ENCODE data around the gene MAP1A. TPM values are rescaled to one million over a fixed set of nuclear protein-coding genes. Genes with fewer than 3 reads are reported as not detected.

Gene MAP1A
- total RNA-seq, 4 donors from 2014 or later, result 28.9 to 59.1 (median 35.1) TPM

DNA sequence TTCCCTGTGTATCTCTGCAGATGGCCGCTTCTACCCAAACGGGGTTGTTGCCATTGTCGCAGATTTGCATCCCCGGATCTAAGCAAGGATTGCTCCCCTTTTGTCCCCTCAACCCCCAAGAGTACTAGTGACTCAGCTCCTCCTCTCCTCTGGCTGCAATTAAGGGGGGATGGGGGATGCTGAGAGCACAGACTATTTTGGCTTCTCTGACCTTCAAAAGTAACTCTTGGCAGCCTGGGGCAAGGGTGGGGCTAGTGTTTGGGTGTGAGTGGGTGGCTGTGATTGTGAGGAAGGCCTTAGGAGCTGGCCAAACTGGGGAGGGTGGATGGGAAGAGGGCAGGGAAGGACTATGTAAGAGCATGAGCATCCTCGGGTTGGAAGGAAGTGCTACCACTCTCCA lies 1.2 kb upstream of the MAP1A start:
- Histone ChIP-seq H3K4me3 (peak overlapping the region in 1 of 2 donors; percentile 60), H3K4me1 (peaks cover 4 to 71% (median 30%) of the 10 kb centered on the region in 3 donors), H3K27ac (peak overlapping the region; percentile 48 to 90 (median 86)), H3K36me3 (peaks cover 0 to 15% of the 10 kb centered on the region in 2 donors), H3K27me3 (no peaks in the 10 kb centered on the region), H3K9me3 (no peaks in the 10 kb centered on the region)
- ATAC-seq, result peak; percentile 42
- peak; percentile 57 for TF ChIP-seq POLR2AphosphoS5 (IDR thresholded peaks at IDR 0.05)
- no peak for TF ChIP-seq EP300 (IDR thresholded peaks at IDR 0.05)
- TF ChIP-seq, protein P1, sequence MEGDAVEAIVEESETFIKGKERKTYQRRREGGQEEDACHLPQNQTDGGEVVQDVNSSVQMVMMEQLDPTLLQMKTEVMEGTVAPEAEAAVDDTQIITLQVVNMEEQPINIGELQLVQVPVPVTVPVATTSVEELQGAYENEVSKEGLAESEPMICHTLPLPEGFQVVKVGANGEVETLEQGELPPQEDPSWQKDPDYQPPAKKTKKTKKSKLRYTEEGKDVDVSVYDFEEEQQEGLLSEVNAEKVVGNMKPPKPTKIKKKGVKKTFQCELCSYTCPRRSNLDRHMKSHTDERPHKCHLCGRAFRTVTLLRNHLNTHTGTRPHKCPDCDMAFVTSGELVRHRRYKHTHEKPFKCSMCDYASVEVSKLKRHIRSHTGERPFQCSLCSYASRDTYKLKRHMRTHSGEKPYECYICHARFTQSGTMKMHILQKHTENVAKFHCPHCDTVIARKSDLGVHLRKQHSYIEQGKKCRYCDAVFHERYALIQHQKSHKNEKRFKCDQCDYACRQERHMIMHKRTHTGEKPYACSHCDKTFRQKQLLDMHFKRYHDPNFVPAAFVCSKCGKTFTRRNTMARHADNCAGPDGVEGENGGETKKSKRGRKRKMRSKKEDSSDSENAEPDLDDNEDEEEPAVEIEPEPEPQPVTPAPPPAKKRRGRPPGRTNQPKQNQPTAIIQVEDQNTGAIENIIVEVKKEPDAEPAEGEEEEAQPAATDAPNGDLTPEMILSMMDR (IDR thresholded peaks at IDR 0.05), result no peak
- 4 to 31% methylated on average over 5 of the region's 5 CpGs for WGBS, 2 donors (ENCODE audit: low coverage in 1 of 2)

DNA sequence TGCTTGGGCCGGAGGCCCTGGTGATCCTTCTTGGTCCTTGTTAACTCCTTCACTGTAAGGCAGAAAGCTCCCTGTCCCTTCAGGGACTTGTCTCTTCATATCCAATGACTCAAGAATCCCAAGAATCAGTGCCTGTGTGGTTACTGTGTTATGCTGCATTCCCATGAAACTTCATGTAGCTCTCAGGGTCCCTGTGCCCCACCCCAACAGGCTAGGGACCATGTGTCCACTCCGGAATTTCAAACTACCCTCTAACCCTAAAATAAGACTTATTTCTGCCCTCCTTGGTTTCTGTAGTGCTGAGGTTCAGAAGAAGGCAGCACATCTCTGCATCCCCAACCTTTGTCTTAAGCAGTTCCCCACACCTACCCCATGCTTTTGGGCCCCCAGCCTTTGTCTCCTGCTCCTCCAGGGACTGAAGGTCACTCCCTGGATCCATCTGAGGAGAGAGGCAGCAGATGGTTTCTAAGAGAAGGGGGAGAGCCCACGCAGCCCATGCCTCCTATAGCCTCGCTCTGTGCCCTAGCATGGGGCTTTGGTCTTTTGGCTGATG lies 531 bp upstream of the MAP1A start:
- Histone ChIP-seq H3K9me3 (no peaks in the 10 kb centered on the region), H3K27me3 (no peaks in the 10 kb centered on the region), H3K4me1 (peaks cover 4 to 64% (median 30%) of the 10 kb centered on the region in 3 donors), H3K4me3 (peak overlapping the region; percentile 48 to 60), H3K27ac (peak overlapping the region; percentile 48 to 90 (median 86)), H3K36me3 (peaks cover 0 to 22% of the 10 kb centered on the region in 2 donors)
- ATAC-seq, result no peak
- TF ChIP-seq EP300 (IDR thresholded peaks at IDR 0.05), result no peak
- no peak for TF ChIP-seq POLR2AphosphoS5 (IDR thresholded peaks at IDR 0.05)
- TF ChIP-seq POLR2A (IDR thresholded peaks at IDR 0.05), result no peak
- TF ChIP-seq, protein P1 (IDR thresholded peaks at IDR 0.05), result no peak
- 10 to 13% methylated on average over 1 to 3 of the region's 4 CpGs for WGBS, 2 donors (ENCODE audit: low coverage in 1 of 2)

DNA sequence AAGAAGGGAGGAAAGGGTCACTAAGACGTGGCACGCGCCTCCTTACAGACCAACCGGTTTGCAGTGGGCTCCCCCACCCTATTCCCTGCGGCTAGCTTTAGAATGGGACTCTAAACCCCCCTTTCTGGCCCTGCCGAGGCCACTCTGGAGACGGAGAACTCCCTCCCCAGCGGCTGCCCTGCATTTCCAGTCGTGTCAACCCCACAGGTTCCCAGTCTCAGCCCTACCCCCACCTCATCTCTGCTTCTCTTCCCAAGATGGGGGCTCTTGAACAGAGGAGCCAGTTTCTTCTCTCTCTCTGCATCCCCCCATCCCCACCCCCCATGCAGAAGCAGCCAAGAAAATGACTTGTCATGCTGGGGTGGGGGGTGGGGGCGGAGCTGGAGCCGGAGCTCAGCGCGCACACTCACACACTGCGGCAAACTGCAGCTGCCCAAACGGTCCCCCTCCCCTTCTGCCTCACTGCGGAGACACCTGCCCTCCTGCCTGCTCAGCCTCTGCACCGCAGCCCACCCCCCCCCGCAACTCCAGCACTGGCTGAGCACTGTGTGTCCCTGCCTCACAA lies 871 bp downstream of the MAP1A start:
- H3K4me3 ChIP-seq, result peak overlapping the region; percentile 48 to 60
- peaks cover 4 to 63% (median 30%) of the 10 kb centered on the region in 3 donors for H3K4me1 ChIP-seq
- H3K36me3 ChIP-seq, result peaks cover 0 to 36% of the 10 kb centered on the region in 2 donors
- no peaks in the 10 kb centered on the region for H3K27me3 ChIP-seq
- WGBS, 2 donors (ENCODE audit: low coverage in 1 of 2), result 1 to 2% methylated on average over 5 to 15 of the region's 18 CpGs
- ATAC-seq, result peak; percentile 30
- TF ChIP-seq POLR2A (IDR thresholded peaks at IDR 0.05), result no peak
- no peak for TF ChIP-seq POLR2AphosphoS5 (IDR thresholded peaks at IDR 0.05)
- TF ChIP-seq, protein P1 (IDR thresholded peaks at IDR 0.05), result no peak
- TF ChIP-seq EP300 (IDR thresholded peaks at IDR 0.05), result no peak
- H3K9me3 ChIP-seq, result no peaks in the 10 kb centered on the region
- H3K27ac ChIP-seq, result peak overlapping the region; percentile 24 to 90 (median 86)

DNA sequence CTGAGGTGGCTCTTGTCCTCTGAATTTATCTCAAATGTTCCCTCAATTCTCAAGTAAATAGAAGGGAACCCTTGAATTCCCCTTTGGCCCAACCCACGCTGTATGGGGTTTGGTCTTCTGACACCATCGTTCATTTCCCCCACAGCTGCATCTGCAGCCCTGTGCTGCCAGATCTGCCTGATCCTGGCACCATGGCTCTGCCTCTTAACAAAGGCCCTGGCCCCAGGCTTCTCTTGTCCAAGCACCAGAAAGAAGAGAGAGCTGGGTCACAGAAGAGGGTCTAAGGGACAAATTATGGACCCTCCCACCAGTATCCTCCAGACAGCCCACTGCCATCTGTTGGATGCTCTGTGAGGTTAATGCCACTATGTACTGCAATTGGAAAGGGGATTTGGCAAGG lies 1.8 kb downstream of the MAP1A start:
- Histone ChIP-seq H3K4me3 (peak overlapping the region in 1 of 2 donors; percentile 60), H3K4me1 (peaks cover 4 to 57% (median 28%) of the 10 kb centered on the region in 3 donors), H3K27ac (peak overlapping the region in 3 of 4 donors; percentile 86 to 90 (median 87)), H3K36me3 (peaks cover 0 to 45% of the 10 kb centered on the region in 2 donors), H3K27me3 (no peaks in the 10 kb centered on the region), H3K9me3 (no peaks in the 10 kb centered on the region)
- TF ChIP-seq, protein P1 (IDR thresholded peaks at IDR 0.05), result no peak
- TF ChIP-seq POLR2AphosphoS5 (IDR thresholded peaks at IDR 0.05) (no peak), EP300 (IDR thresholded peaks at IDR 0.05) (no peak), POLR2A (IDR thresholded peaks at IDR 0.05) (no peak)
- ATAC-seq, result no peak
- WGBS, 2 donors (ENCODE audit: low coverage in 1 of 2), result 44% methylated on average over 2 of the region's 2 CpGs; no CpG with 5 or more reads in 1 of the 2 donors

DNA sequence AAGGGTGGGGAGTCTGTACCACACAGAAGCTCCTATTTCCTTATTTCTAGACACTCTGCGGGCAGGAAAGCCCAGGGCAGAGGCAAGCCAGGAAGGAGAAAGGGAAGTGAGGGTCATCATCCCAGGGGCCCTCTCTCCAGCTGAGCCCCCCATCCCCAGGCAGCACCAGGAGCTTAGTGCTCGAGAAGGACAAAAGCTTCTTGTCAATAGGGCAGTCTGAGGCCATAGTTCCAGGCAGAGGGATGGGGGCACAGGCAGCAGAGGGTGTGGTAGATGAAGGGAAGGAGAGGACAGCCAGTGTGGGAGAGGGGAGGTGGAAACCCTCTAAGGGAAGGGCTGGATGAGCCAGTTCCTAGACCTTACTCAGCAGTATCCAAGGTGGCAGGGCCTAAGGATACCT lies 2.7 kb downstream of the MAP1A start:
- WGBS, 2 donors (ENCODE audit: low coverage in 1 of 2), result 83% methylated on average over 2 of the region's 2 CpGs; no CpG with 5 or more reads in 1 of the 2 donors

More for the DNA sequence above, 2.7 kb downstream of the MAP1A start:
- ATAC-seq, result no peak
- Histone ChIP-seq H3K4me1 (peaks cover 4 to 47% (median 21%) of the 10 kb centered on the region in 3 donors), H3K27ac (no peak overlapping the region), H3K27me3 (no peaks in the 10 kb centered on the region), H3K9me3 (no peaks in the 10 kb centered on the region), H3K4me3 (no peak overlapping the region), H3K36me3 (peaks cover 0 to 54% of the 10 kb centered on the region in 2 donors)
- TF ChIP-seq EP300 (IDR thresholded peaks at IDR 0.05) (no peak), POLR2A (IDR thresholded peaks at IDR 0.05) (no peak), POLR2AphosphoS5 (IDR thresholded peaks at IDR 0.05) (no peak)
- TF ChIP-seq, protein P1 (IDR thresholded peaks at IDR 0.05), result no peak

All from gastroesophageal sphincter (tissue), 4 donors.